Kidney epithelial cell (primary cell): ENCODE results near the gene PACS2. TPM values are rescaled to one million over a fixed set of nuclear protein-coding genes. Genes with fewer than 3 reads are reported as not detected.

ENCODE experiments used
- DNase-seq: peaks from one replicate; pipeline ENCODE4 v3.0.0-alpha.2; 2010; ENCODE audit warnings: low read depth
- H3K27me3 ChIP-seq: 2 replicates; pipeline ENCODE4 v1.6.0; 2011; ENCODE audit warnings: low read length; ENCODE audit not compliant: control insufficient read depth, insufficient read depth
- H3K36me3 ChIP-seq: 2 replicates; pipeline ENCODE4 v1.5.1; 2011; ENCODE audit warnings: low read length; ENCODE audit not compliant: control insufficient read depth, insufficient read depth
- H3K4me3 ChIP-seq: 2 replicates; pipeline ENCODE4 v1.5.1; 2011; ENCODE audit warnings: low read depth, mild to moderate bottlenecking, control low read depth, low read length
- CTCF ChIP-seq: IDR thresholded peaks from 2 replicates; pipeline ENCODE4 v1.5.1; 2011; ENCODE audit warnings: mild to moderate bottlenecking, moderate library complexity, low read length, control low read depth, inconsistent platforms; ENCODE audit not compliant: insufficient read depth, poor library complexity, severe bottlenecking
- total RNA-seq: library from RNA; depleted of rRNA; stranded (reverse); fragments of >200 nt; gene quantifications from 2 replicates; pipeline ENCODE4 v1.2.3, GENCODE V29; 2015

Gene PACS2
- total RNA-seq, 1 donor from 2014 or later = 105 TPM

GRCh38 chr14:105383083-105383730 lies 68.7 kb downstream of the PACS2 start:
- Histone ChIP-seq H3K4me3 (no peak overlapping the region), H3K27me3 (no peaks in the 10 kb centered on the region), H3K36me3 (no peaks in the 10 kb centered on the region)
- no peak for DNase-seq
- no peak for TF ChIP-seq CTCF

GRCh38 chr14:105384041-105384557 lies 69.6 kb downstream of the PACS2 start:
- DNase-seq = no peak
- no peak for TF ChIP-seq CTCF
- Histone ChIP-seq H3K4me3 (no peak overlapping the region), H3K27me3 (no peaks in the 10 kb centered on the region), H3K36me3 (no peaks in the 10 kb centered on the region)

- H3K27me3 ChIP-seq = no peaks in the 10 kb centered on the region
- TF ChIP-seq CTCF = no peak
Measured at GRCh38 chr14:105384605-105385321, 70.2 kb downstream of the PACS2 start.

GRCh38 chr14:105385322-105385637 lies 70.7 kb downstream of the PACS2 start:
- no peak overlapping the region for H3K4me3 ChIP-seq
- no peak for DNase-seq
- TF ChIP-seq CTCF = no peak
- no peaks in the 10 kb centered on the region for H3K36me3 ChIP-seq
- H3K27me3 ChIP-seq = no peaks in the 10 kb centered on the region

More at GRCh38 chr14:105384605-105385321, 70.2 kb downstream of the PACS2 start:
- Histone ChIP-seq H3K4me3 (no peak overlapping the region), H3K36me3 (no peaks in the 10 kb centered on the region)
- DNase-seq = no peak

GRCh38 chr14:105385698-105386365 lies 71.3 kb downstream of the PACS2 start:
- H3K36me3 ChIP-seq = no peaks in the 10 kb centered on the region
- H3K27me3 ChIP-seq = no peaks in the 10 kb centered on the region
- no peak for DNase-seq
- TF ChIP-seq CTCF = no peak
- no peak overlapping the region for H3K4me3 ChIP-seq
